Superior temporal gyrus (tissue), 1 donor: ENCODE results near the gene TACC2.

Experiments used
- DNase-seq: peaks from one replicate; pipeline ENCODE4 v3.0.0-alpha.2; 2016; ENCODE audit errors: extremely low spot score

The TACC2 gene

GRCh38 chr10:122246830-122247520 lies 258.0 kb downstream of the TACC2 start:
- no peak for DNase-seq

DNA sequence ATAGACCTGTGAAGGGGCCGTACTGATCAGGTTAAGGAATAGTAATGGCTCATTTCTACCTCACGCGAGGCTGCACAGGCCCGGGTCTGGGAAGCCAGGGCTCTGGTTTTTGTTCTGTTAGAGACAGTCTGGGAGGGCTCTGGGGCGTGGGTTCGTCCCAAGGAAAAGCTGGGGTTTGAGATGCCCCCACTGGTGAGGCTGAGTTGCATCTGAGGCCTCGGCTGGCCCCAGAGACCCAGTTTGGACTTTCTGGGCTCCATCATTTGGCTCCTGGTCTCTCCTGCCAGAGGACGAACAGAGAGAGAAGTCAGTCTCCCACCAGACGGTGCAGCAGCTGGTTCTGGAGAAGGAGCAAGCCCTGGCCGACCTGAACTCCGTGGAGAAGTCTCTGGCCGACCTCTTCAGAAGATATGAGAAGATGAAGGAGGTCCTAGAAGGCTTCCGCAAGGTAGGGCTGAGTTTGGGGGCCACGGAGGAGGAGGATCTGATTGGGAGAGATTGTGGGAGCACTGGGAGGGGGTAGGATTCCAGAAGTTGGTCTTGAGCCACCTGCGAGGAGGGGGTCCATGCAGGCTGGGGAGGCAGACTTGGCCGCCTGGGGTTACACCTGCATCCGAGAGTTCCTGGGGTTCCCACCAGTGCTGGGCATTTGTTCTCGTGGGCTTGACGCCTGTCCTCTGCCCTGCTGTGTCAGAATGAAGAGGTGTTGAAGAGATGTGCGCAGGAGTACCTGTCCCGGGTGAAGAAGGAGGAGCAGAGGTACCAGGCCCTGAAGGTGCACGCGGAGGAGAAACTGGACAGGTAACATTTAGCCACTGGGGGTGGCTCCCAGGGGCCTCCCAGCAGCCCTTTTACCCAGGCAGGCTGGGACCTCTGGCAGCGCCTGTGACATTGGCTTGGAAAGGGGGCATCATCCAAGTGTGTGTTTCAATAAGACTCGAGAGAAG lies 259.7 kb downstream of the TACC2 start:
- DNase-seq = no peak

DNA sequence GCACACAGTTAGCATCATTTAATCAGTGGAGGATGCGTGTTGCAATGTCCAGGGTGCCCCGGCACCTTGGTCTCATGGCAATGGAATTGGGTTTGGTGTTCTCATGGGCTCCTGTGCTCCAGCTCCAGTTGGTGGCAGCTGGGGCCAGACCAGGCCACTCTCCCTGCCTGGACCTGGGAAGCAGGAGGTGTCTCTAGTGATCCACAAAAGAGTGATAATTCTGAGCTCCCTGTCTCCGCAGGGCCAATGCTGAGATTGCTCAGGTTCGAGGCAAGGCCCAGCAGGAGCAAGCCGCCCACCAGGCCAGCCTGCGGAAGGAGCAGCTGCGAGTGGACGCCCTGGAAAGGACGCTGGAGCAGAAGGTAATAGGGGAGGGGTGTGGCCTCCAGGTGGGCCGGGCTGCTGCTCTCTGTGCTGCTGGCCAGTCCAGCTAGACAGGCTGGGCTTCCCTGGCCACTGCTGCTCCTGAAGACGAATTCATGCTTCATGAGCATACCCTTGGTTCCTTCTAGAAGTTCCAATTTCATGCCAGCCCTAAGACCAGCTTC lies 260.4 kb downstream of the TACC2 start:
- no peak for DNase-seq

GRCh38 chr10:122249991-122250750 lies 261.2 kb downstream of the TACC2 start:
- DNase-seq = no peak

DNA sequence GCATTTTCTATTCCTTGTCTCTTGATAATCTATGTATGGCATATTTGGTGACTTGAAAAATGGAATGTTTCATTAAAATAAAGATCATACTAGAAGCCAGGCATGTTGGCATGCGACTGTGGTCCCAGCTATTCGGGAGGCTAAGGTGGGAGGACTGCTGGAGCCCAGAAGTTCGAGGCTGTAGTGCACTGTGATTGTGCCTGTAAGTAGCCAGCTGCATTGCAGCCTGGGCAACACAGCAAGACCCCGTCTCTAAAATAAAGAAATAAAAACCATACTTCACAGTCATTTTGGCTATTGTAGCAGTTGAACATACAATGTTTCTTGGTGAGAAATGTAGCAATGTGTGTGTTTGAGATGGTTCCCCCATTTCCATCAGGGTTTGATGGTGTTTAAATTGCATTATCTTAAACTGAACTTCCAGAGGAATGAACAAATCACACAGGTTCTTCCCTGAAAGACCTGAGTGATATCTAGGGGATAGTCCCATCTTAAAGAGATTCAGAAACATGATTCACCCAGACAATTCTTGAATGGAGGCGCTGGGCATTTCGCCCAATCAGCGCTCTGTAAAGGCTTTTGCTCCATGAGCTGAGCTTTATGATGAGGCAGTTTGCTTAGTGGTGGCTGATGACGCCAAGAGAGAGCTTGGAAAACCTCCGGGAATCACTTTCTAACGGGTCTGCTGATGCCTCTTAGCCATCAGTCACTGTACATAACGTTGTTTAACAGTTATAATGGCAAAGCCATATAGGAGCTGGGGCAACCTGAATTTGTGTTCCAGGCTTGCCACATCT lies 262.7 kb downstream of the TACC2 start:
- no peak for DNase-seq

- DNase-seq = no peak
Observed at GRCh38 chr10:122252805-122253204, 263.8 kb downstream of the TACC2 start.

GRCh38 chr10:122253605-122254004 lies 264.6 kb downstream of the TACC2 start:
- DNase-seq = no peak

DNA sequence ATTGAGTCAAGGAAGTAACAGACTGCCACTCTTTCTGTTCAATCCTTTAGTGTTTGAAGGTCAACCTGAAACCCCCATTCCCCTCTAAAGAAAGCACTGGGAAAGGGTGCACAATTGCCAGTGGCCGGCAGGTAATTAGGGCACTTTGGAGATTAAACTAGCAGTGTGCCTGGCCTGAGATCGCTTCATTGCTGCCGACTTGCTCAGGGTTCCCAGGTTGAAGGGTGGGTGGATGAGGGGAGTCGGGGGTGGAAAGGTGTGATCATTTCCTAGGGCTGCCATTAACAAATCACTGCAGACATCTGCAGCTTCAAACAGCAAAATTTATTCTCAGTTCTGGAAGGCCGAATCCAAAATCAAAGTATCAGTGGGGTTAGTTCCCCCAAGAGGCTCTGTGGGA lies 265.9 kb downstream of the TACC2 start:
- DNase-seq = no peak

DNA sequence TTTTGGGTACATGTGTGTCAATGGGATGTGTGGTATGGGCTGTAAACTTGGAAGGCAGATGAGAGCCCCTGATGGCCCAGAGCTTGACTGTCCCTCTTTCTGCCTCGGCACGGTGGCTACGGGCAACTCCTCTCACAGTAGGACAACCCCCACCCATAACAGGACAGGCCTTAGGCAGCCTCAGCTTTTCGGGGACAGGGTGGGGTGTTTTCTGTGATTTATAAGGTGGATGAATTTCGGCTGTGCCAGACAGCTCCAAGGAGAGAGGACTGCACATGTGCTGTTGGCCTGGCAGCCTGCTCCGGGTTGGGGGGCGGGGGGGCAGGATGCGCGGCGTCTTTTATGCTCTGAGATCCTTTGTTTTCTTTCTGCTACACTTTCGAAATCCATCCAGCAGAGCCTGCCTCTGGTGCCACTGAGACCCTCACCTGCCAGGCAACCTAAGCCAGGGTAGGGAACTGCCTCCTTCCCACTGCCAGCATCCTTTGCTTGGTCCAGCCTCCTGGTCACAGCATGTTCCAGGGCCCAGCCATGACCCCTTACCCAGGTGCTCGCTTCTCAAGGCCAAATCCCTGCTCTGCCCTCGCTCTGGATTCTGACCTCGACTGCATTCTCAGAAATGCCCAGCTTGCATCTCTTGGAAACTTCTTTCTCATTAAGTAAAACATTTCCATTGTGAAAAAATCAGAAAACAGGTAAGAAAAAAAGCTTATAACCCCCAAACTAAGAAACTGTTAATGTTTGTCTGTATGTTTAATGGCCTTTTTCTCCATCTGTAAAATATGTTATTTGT lies 266.7 kb downstream of the TACC2 start:
- DNase-seq = no peak

GRCh38 chr10:122257041-122257440 lies 268.1 kb downstream of the TACC2 start:
- no peak for DNase-seq

- DNase-seq = no peak
Observed at GRCh38 chr10:122258136-122259074, 269.4 kb downstream of the TACC2 start.

- no peak for DNase-seq
Observed at GRCh38 chr10:122259075-122259466, 270.1 kb downstream of the TACC2 start.

GRCh38 chr10:122261584-122261983 lies 272.6 kb downstream of the TACC2 start:
- no peak for DNase-seq

DNA sequence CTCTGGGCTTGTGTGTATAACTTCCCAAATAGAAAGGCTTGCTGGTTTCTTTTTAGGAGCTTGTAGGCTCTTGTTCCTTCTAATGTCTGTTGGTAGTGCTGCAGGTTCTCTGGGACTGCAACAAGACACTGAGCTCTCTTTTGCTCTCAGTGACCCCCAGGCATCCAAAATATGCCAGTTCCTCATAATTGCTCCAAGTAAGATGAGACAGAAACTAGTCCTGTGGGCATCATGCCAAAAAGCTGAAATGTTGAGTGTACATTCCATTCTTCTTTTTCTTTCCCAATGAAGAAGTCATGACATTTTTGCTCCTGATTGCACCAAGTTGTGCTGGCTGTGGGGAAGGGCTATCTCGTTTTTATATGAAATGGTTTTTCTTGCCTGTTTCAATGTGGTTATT lies 275.0 kb downstream of the TACC2 start:
- no peak for DNase-seq

GRCh38 chr10:122264436-122264835 lies 275.5 kb downstream of the TACC2 start:
- DNase-seq = no peak

GRCh38 chr10:122264931-122265330 lies 276.0 kb downstream of the TACC2 start:
- DNase-seq = no peak

DNA sequence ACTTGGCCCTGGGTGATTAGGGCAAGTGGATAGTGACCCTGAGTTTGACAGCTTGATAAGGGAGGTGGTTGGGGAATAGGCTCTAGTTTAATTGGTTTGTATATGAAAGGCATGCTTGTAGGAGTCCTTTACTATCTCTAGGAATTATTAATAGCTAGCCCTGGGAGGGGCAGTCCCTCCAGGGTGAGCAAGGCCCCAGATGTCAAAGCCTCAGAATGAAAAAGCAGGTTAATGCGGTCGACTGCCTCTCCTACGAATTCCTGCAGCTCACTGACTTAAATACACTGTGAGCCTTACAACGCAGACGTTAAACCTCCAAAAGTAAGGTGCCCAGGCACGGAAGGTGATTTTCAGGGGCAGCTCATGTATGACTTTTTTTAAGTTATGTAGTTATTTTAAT lies 276.9 kb downstream of the TACC2 start:
- DNase-seq = no peak

DNA sequence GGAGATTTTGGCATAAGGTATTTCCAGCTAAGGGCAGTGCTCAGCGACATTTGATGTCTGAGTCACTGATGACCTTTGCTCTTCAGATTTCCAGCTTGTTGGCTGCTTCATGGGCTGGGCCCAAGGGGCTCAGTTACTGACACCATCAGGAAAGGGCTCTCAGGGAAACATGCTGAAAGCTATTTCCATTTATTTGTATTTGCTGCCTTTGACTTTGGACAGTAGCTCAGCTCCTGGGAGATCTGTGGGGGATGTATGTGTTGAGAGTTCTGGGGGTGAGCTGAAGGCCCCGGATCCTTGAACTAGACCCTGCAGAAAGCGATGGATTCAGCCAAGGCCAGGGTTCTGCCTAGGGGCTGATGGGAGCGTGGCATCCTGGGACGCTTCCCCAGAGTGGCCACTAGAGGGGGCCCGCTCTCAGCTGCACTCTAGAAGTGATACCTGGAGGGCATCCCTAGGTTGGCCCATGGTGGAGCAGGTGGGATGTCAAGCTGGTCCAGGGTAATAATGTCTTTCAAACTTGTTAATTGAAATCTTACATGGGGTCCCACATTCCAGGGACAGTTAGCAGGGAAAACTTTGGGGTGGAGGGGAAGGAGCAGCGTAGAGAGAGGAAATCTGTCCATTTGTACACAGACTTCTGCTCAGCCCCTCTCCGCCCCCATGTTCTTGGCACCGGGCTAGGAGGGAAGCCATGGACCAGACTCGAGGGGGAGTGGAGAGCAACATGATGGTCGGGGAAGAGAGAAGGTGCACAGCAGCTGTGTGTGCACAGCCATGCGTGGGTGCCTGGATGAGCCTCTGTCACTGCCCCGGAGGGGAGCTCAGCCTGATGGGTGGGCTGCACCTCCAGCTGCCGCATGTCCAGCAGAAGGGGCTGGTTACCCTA lies 279.1 kb downstream of the TACC2 start:
- peak; percentile 76 for DNase-seq
